ENCODE measurements around the gene ARHGAP24.

Gene ARHGAP24

GRCh38 chr4:85577307-85577706 lies 102.4 kb downstream of the ARHGAP24 start:
- DNase-seq (ENCODE audit: extremely low read depth in 1 of 2, low read depth in 1 of 2) = no peak

GRCh38 chr4:85579942-85580341 lies 105.0 kb downstream of the ARHGAP24 start:
- no peak for DNase-seq (ENCODE audit: extremely low read depth in 1 of 2, low read depth in 1 of 2)

- no peak for DNase-seq (ENCODE audit: extremely low read depth in 1 of 2, low read depth in 1 of 2)
These were observed 105.5 kb downstream of the ARHGAP24 start for GRCh38 chr4:85580489-85580888.

- no peak for DNase-seq (ENCODE audit: extremely low read depth in 1 of 2, low read depth in 1 of 2)
These were observed 113.0 kb downstream of the ARHGAP24 start for GRCh38 chr4:85587952-85588351.

- DNase-seq (ENCODE audit: extremely low read depth in 1 of 2, low read depth in 1 of 2) = no peak
These were observed 116.6 kb downstream of the ARHGAP24 start for GRCh38 chr4:85591406-85592098.

GRCh38 chr4:85595098-85595775 lies 120.3 kb downstream of the ARHGAP24 start:
- no peak for DNase-seq (ENCODE audit: extremely low read depth in 1 of 2, low read depth in 1 of 2)

GRCh38 chr4:85595796-85596559 lies 121.0 kb downstream of the ARHGAP24 start:
- DNase-seq (ENCODE audit: extremely low read depth in 1 of 2, low read depth in 1 of 2) = no peak

- no peak for DNase-seq (ENCODE audit: extremely low read depth in 1 of 2, low read depth in 1 of 2)
These were observed 124.0 kb downstream of the ARHGAP24 start for GRCh38 chr4:85598936-85599335.

- DNase-seq (ENCODE audit: extremely low read depth in 1 of 2, low read depth in 1 of 2) = no peak
These were observed 125.6 kb downstream of the ARHGAP24 start for GRCh38 chr4:85600501-85600900.

GRCh38 chr4:85603437-85604336 lies 128.7 kb downstream of the ARHGAP24 start:
- no peak for DNase-seq (ENCODE audit: extremely low read depth in 1 of 2, low read depth in 1 of 2)

GRCh38 chr4:85606505-85606904 lies 131.6 kb downstream of the ARHGAP24 start:
- no peak for DNase-seq (ENCODE audit: extremely low read depth in 1 of 2, low read depth in 1 of 2)

- no peak for DNase-seq (ENCODE audit: extremely low read depth in 1 of 2, low read depth in 1 of 2)
These were observed 132.7 kb downstream of the ARHGAP24 start for GRCh38 chr4:85607624-85608023.

GRCh38 chr4:85610450-85610849 lies 135.5 kb downstream of the ARHGAP24 start:
- DNase-seq (ENCODE audit: extremely low read depth in 1 of 2, low read depth in 1 of 2) = no peak

GRCh38 chr4:85611661-85612060 lies 136.7 kb downstream of the ARHGAP24 start:
- DNase-seq (ENCODE audit: extremely low read depth in 1 of 2, low read depth in 1 of 2) = no peak

- no peak for DNase-seq (ENCODE audit: extremely low read depth in 1 of 2, low read depth in 1 of 2)
These were observed 139.0 kb downstream of the ARHGAP24 start for GRCh38 chr4:85613901-85614300.

- no peak for DNase-seq (ENCODE audit: extremely low read depth in 1 of 2, low read depth in 1 of 2)
These were observed 141.0 kb downstream of the ARHGAP24 start for GRCh38 chr4:85615952-85616351.

GRCh38 chr4:85617202-85617601 lies 142.3 kb downstream of the ARHGAP24 start:
- DNase-seq (ENCODE audit: extremely low read depth in 1 of 2, low read depth in 1 of 2) = no peak

- no peak for DNase-seq (ENCODE audit: extremely low read depth in 1 of 2, low read depth in 1 of 2)
These were observed 158.0 kb downstream of the ARHGAP24 start for GRCh38 chr4:85632981-85633380.

GRCh38 chr4:85637778-85638177 lies 162.8 kb downstream of the ARHGAP24 start:
- DNase-seq (ENCODE audit: extremely low read depth in 1 of 2, low read depth in 1 of 2) = no peak

GRCh38 chr4:85639946-85640345 lies 165.0 kb downstream of the ARHGAP24 start:
- no peak for DNase-seq (ENCODE audit: extremely low read depth in 1 of 2, low read depth in 1 of 2)
